H1 (cell line): ENCODE measurements around the gene PLEKHG3. TPM values are rescaled to one million over a fixed set of nuclear protein-coding genes. Genes with fewer than 3 reads are reported as not detected.

Source experiments
- CTCF ChIA-PET: fragments of 300-600 bp; sonication (Branson Sonifier 250); formaldehyde crosslinking; loops from one replicate; lab custom pipeline; 2021; ENCODE audit not compliant: partially characterized antibody; lab: Charles Lee
- POLR2A ChIA-PET: fragments of 300-600 bp; sonication (Branson Sonifier 250); formaldehyde crosslinking; loops from one replicate; lab custom pipeline; 2021; ENCODE audit warnings: inconsistent platforms; ENCODE audit not compliant: partially characterized antibody; lab: Charles Lee
- DNase-seq, 2 experiments: peaks; one replicate each; pipeline versions ENCODE4 v3.0.0 to v3.0.0-alpha.2; 2010 to 2022; ENCODE audit warnings: low spot score in 2 of 2, low read depth in 1 of 2, mixed read lengths in 1 of 2
- FAIRE-seq: peaks from 2 replicates; lab custom pipeline; 2011; peaks lifted over from hg19 to GRCh38; lab: Jason Lieb, UNC
- H2AFZ ChIP-seq: 2 replicates; pipeline ENCODE4 v1.8.1; 2012; ENCODE audit warnings: low read length, inconsistent platforms
- H2AK5ac ChIP-seq: 2 replicates; pipeline ENCODE4 v1.6.1; 2013; ENCODE audit warnings: low read depth, low read length
- H2BK120ac ChIP-seq: replicated peaks from 2 replicates; pipeline ENCODE3; 2013; ENCODE audit warnings: low read depth, low read length, inconsistent platforms
- H2BK12ac ChIP-seq: 2 replicates; pipeline ENCODE4 v1.6.1; 2013; ENCODE audit warnings: low read depth, low read length
- H2BK15ac ChIP-seq: 2 replicates; pipeline ENCODE4 v1.6.1; 2013; ENCODE audit warnings: low read length
- H2BK20ac ChIP-seq: 2 replicates; pipeline ENCODE4 v1.6.1; 2013; ENCODE audit warnings: low read length
- H2BK5ac ChIP-seq: 2 replicates; pipeline ENCODE4 v1.6.1; 2013; ENCODE audit warnings: low read depth, low read length
- H3K14ac ChIP-seq: 2 replicates; pipeline ENCODE4 v1.6.1; 2013; ENCODE audit warnings: inconsistent platforms; ENCODE audit not compliant: insufficient read length
- H3K18ac ChIP-seq: 2 replicates; pipeline ENCODE4 v1.6.1; 2013; ENCODE audit warnings: low read length; ENCODE audit errors: extremely low read depth
- H3K23ac ChIP-seq: 2 replicates; pipeline ENCODE4 v1.6.1; 2013; ENCODE audit warnings: inconsistent platforms; ENCODE audit not compliant: insufficient read length
- H3K23me2 ChIP-seq: 2 replicates; pipeline ENCODE4 v1.6.1; 2013; ENCODE audit warnings: low read depth, low read length
- H3K27ac ChIP-seq: 2 replicates; pipeline ENCODE4 v1.6.1; 2011; ENCODE audit warnings: low read depth, low read length, inconsistent platforms
- H3K27me3 ChIP-seq, 4 experiments: replicated peaks in 1 of 4; 1 replicate in 1 of 4; 2 replicates in 3 of 4; pipeline versions ENCODE4 v1.6.1 to v1.8.1; 2011 to 2013; ENCODE audit warnings: low read length in 3 of 4, mild to moderate bottlenecking in 3 of 4, inconsistent platforms in 2 of 4, mixed read lengths in 2 of 4, moderate library complexity in 1 of 4; ENCODE audit not compliant: control insufficient read depth in 3 of 4, insufficient read depth in 3 of 4; ENCODE audit errors: extremely low read depth in 1 of 4
- H3K36me3 ChIP-seq, 4 experiments: 2 replicates each; pipeline versions ENCODE4 v1.6.1 to v1.8.1; 2011 to 2013; ENCODE audit warnings: mild to moderate bottlenecking in 4 of 4, low read length in 3 of 4, moderate library complexity in 2 of 4, control low read depth in 1 of 4, inconsistent platforms in 1 of 4; ENCODE audit not compliant: insufficient read depth in 4 of 4, control insufficient read depth in 2 of 4
- H3K4ac ChIP-seq: replicated peaks from 2 replicates; pipeline ENCODE3; 2013; ENCODE audit warnings: low read length, low read depth, mixed read lengths, inconsistent platforms; ENCODE audit not compliant: insufficient read length
- H3K4me1 ChIP-seq, 4 experiments: replicated peaks in 1 of 4; 1 replicate in 1 of 4; 2 replicates in 3 of 4; pipeline versions ENCODE4 v1.6.1 to v1.8.1; 2011 to 2013; ENCODE audit warnings: low read length in 3 of 4, inconsistent platforms in 2 of 4, mixed read lengths in 1 of 4; ENCODE audit not compliant: insufficient read depth in 4 of 4, control insufficient read depth in 3 of 4
- H3K4me2 ChIP-seq, 2 experiments: 2 replicates each; pipeline versions ENCODE4 v1.6.1 to v1.8.1; 2011 to 2013; ENCODE audit warnings: low read depth in 2 of 2, low read length in 2 of 2, control low read depth in 1 of 2, inconsistent platforms in 1 of 2, mild to moderate bottlenecking in 1 of 2; ENCODE audit not compliant: insufficient read depth in 1 of 2
- H3K4me3 ChIP-seq, 4 experiments: fragments of 200-600, 300-600 bp in 1 of 4; sonication (generic), shearing (Covaris generic), sonication (Bioruptor Twin) in 1 of 4; 2 replicates each; pipeline versions ENCODE4 v1.5.1 to v1.8.1; 2011 to 2016; ENCODE audit warnings: low read length in 4 of 4, low read depth in 3 of 4, control low read depth in 2 of 4, inconsistent platforms in 2 of 4, mild to moderate bottlenecking in 2 of 4, mixed read lengths in 1 of 4, moderate library complexity in 1 of 4; ENCODE audit not compliant: insufficient read depth in 2 of 4; ENCODE audit errors: extremely low read depth in 1 of 4
- H3K56ac ChIP-seq: replicated peaks from 2 replicates; pipeline ENCODE3; 2013; ENCODE audit warnings: low read depth, mild to moderate bottlenecking, mixed read lengths, low read length, inconsistent platforms; ENCODE audit not compliant: insufficient read length
- H3K79me1 ChIP-seq: 2 replicates; pipeline ENCODE4 v1.6.1; 2013; ENCODE audit warnings: low read depth, low read length, control low read depth
- H3K79me2 ChIP-seq, 2 experiments: 2 replicates each; pipeline versions ENCODE4 v1.6.1 to v1.8.1; 2012 to 2013; ENCODE audit warnings: low read length in 2 of 2, mild to moderate bottlenecking in 2 of 2, inconsistent platforms in 1 of 2; ENCODE audit not compliant: insufficient read depth in 2 of 2, control insufficient read depth in 1 of 2
- H3K9ac ChIP-seq, 4 experiments: replicated peaks in 1 of 4; 1 replicate in 1 of 4; 2 replicates in 3 of 4; pipeline versions ENCODE4 v1.6.1 to v1.8.1; 2011 to 2013; ENCODE audit warnings: low read depth in 3 of 4, low read length in 3 of 4, control low read depth in 2 of 4, mild to moderate bottlenecking in 2 of 4, moderate library complexity in 2 of 4, inconsistent platforms in 1 of 4; ENCODE audit errors: extremely low read depth in 1 of 4
- H3K9me3 ChIP-seq, 2 experiments: 2 replicates each; pipeline versions ENCODE4 v1.6.1 to v1.8.1; 2012 to 2013; ENCODE audit warnings: mild to moderate bottlenecking in 2 of 2, moderate library complexity in 2 of 2, control low read depth in 1 of 2, inconsistent platforms in 1 of 2, low read depth in 1 of 2, low read length in 1 of 2, mixed read lengths in 1 of 2; ENCODE audit not compliant: insufficient read depth in 2 of 2
- H4K20me1 ChIP-seq, 2 experiments: replicated peaks in 1 of 2; 2 replicates each; pipeline versions ENCODE3 to v1.8.1; 2011 to 2013; ENCODE audit warnings: inconsistent platforms in 2 of 2, low read length in 2 of 2, mild to moderate bottlenecking in 1 of 2; ENCODE audit not compliant: insufficient read depth in 2 of 2, control insufficient read depth in 1 of 2
- H4K5ac ChIP-seq: 2 replicates; pipeline ENCODE4 v1.6.1; 2013; ENCODE audit warnings: low read length, low read depth, mixed read lengths, inconsistent platforms; ENCODE audit not compliant: insufficient read length
- H4K8ac ChIP-seq: 2 replicates; pipeline ENCODE4 v1.8.0; 2013; ENCODE audit warnings: mild to moderate bottlenecking, moderate library complexity, low read length, inconsistent platforms; ENCODE audit not compliant: insufficient read depth; ENCODE audit errors: extremely low read depth
- H4K91ac ChIP-seq: replicated peaks from 2 replicates; pipeline ENCODE3; 2013; ENCODE audit warnings: low read length, mixed read lengths, inconsistent platforms; ENCODE audit not compliant: insufficient read length
- CBX8 ChIP-seq: fragments of 300-800, 300-1000 bp; sonication (generic); IDR thresholded peaks from 2 replicates; pipeline ENCODE4 v1.7.1; 2016; ENCODE audit warnings: low read depth, low read length, borderline replicate concordance
- CEBPB ChIP-seq: IDR thresholded peaks from 2 replicates; pipeline ENCODE4 v1.6.1; 2012; ENCODE audit warnings: low read depth, low read length
- CHD2 ChIP-seq: IDR thresholded peaks from 2 replicates; pipeline ENCODE4 v1.6.1; 2012; ENCODE audit warnings: low read length, improper control_type of control experiment
- EP300 ChIP-seq, 2 experiments: IDR thresholded peaks; 1 replicate in 1 of 2; 2 replicates in 1 of 2; pipeline ENCODE4 v1.6.1; 2011 to 2012; ENCODE audit warnings: low read depth in 2 of 2, low read length in 2 of 2, mild to moderate bottlenecking in 2 of 2, borderline replicate concordance in 1 of 2, inconsistent platforms in 1 of 2, moderate library complexity in 1 of 2
- KDM1A ChIP-seq: fragments of 200-600, 300-600 bp; sonication (generic); IDR thresholded peaks from 2 replicates; pipeline ENCODE4 v1.7.1; 2016; ENCODE audit warnings: mild to moderate bottlenecking, low read length, borderline replicate concordance
- MAX ChIP-seq: IDR thresholded peaks from 2 replicates; pipeline ENCODE4 v1.6.1; 2012; ENCODE audit warnings: inconsistent platforms
- NANOG ChIP-seq: IDR thresholded peaks from 2 replicates; pipeline ENCODE4 v1.6.1; 2011; ENCODE audit warnings: low read length, low read depth, mild to moderate bottlenecking, inconsistent platforms; ENCODE audit not compliant: insufficient read depth, poor library complexity, severe bottlenecking
- POLR2AphosphoS5 ChIP-seq: IDR thresholded peaks from 2 replicates; pipeline ENCODE4 v1.6.1; 2011; ENCODE audit warnings: low read depth, low read length
- SAP30 ChIP-seq: fragments of 300-600 bp; sonication (generic); IDR thresholded peaks from 2 replicates; pipeline ENCODE4 v1.7.1; 2012; ENCODE audit warnings: low read length, moderate library complexity, mild to moderate bottlenecking, inconsistent platforms; ENCODE audit not compliant: insufficient read depth, insufficient replicate concordance
- SP1 ChIP-seq: IDR thresholded peaks from 2 replicates; pipeline ENCODE4 v1.6.1; 2011; ENCODE audit warnings: low read depth, low read length
- SUZ12 ChIP-seq: fragments of 200-600 bp; sonication (generic); IDR thresholded peaks from 2 replicates; pipeline ENCODE4 v1.6.1; 2012; ENCODE audit warnings: mild to moderate bottlenecking, inconsistent platforms, low read length, moderate library complexity, mixed read lengths
- TAF7 ChIP-seq: optimal IDR thresholded peaks from 2 replicates; pipeline ENCODE3; 2011; ENCODE audit warnings: low read depth, mild to moderate bottlenecking, inconsistent platforms, low read length, moderate library complexity, borderline replicate concordance
- YY1 ChIP-seq: IDR thresholded peaks from 2 replicates; pipeline ENCODE4 v1.6.1; 2011; ENCODE audit warnings: low read depth, mild to moderate bottlenecking, low read length
- WGBS, 2 experiments: shearing (Covaris generic) in 1 of 2; methylation state at CpG; one replicate each; pipeline versions ENCODE4 v1.1.6 to v1.1.7; 2013 to 2015; ENCODE audit warnings: low lambda C conversion rate in 2 of 2, mixed read lengths in 2 of 2, inconsistent platforms in 1 of 2, low coverage in 1 of 2, missing lambda C conversion rate in 1 of 2; ENCODE audit not compliant: insufficient replicate concordance in 2 of 2, insufficient coverage in 1 of 2, insufficient read length in 1 of 2; ENCODE audit errors: extremely low coverage in 1 of 2, missing lambda C conversion rate in 1 of 2; 5-methylcytosine and 5-hydroxymethylcytosine counted together
- polyA plus RNA-seq, 7 experiments: library from polyadenylated mRNA; depleted of rRNA in 3 of 7; stranded (reverse) in 5 of 7; unstranded in 2 of 7; fragments of >200 nt in 5 of 7; fragments of 200-250 nt in 2 of 7; gene quantifications; 1 replicate in 5 of 7; 2 replicates in 1 of 7; 4 replicates in 1 of 7; pipeline versions ENCODE4 v1.2.1 to v1.2.3, GENCODE V29; 2011 to 2013; ENCODE audit warnings: missing spikeins in 2 of 7, mixed read lengths in 2 of 7
- total RNA-seq: library from RNA; stranded (reverse); fragmentation: NEBNext Ultra II Directional; extraction: Animal tissue kit (Norgen Biotek cat#: 25700); gene quantifications from 2 replicates; pipeline ENCODE4 v1.2.1, GENCODE V29; 2021

The PLEKHG3 gene
- total and polyA plus RNA-seq, 2 of the 8 experiments (the other 6 are each of a cell fraction or from before 2014, with no cell fraction given), result 43.4 to 90.6 TPM

- Histone ChIP-seq H4K91ac (no peak overlapping the region), H3K18ac (peak overlapping the region; percentile 76), H3K9me3 (no peaks in the 10 kb centered on the region), H2BK120ac (peak overlapping the region; percentile 25), H4K20me1 (peaks cover 9 to 14% of the 10 kb centered on the region in 2 experiments), H2BK20ac (no peak overlapping the region), H2BK15ac (0 out of 2 replicates have a peak overlapping the region, but pooled peaks have one; percentile 73), H3K4me2 (peak overlapping the region; percentile 94 to 96), H3K4me3 (peak overlapping the region; percentile 66 to 89 (median 79); a peak in 7 of 8 replicates), H3K23me2 (peaks cover 21% of the 10 kb centered on the region), H3K23ac (no peak overlapping the region), H3K9ac (no peak overlapping the region), H3K27ac (no peak overlapping the region), H2AFZ (no peak overlapping the region), H4K5ac (no peak overlapping the region), H3K79me1 (peaks cover 17% of the 10 kb centered on the region; the same call in 1 of the 2 replicates), H4K8ac (no peak overlapping the region), H3K4me1 (peaks cover 27 to 54% (median 41%) of the 10 kb centered on the region in 4 experiments), H3K56ac (no peak overlapping the region), H3K14ac (no peak overlapping the region), H3K79me2 (peaks cover 22 to 63% of the 10 kb centered on the region in 2 experiments), H2BK5ac (no peak overlapping the region), H2AK5ac (peak overlapping the region; percentile 1; the same call in 1 of the 2 replicates), H3K27me3 (no peaks in the 10 kb centered on the region), H2BK12ac (0 out of 2 replicates have a peak overlapping the region, but pooled peaks have one; percentile 0), H3K36me3 (peaks cover 0 to 6% (median 0%) of the 10 kb centered on the region in 4 experiments; a peak in 1 of 8 replicates), H3K4ac (no peak overlapping the region)
- WGBS, 2 experiments, result 31% methylated on average over 4 of the region's 4 CpGs; no CpG with 5 or more reads in 1 of the 2 experiments
- POLR2A ChIA-PET, result interaction anchor here (1.1 to 7.8 kb wide), 5 partner anchors 10 to 202 kb away, joined by 3 to 102 read pairs (median 3); partner anchors contain the start of gene ZBTB1
- no peak for FAIRE-seq
- DNase-seq, result no peak
- CTCF ChIA-PET, result interaction anchor here (0.6 to 9.3 kb wide), 11 partner anchors 9 to 107 kb away, joined by 3 to 74 read pairs (median 5); no protein-coding TSS in a partner anchor
- TF ChIP-seq YY1, result no peak
- no peak for TF ChIP-seq KDM1A
- no peak for TF ChIP-seq CBX8
- TF ChIP-seq EP300 (IDR thresholded peaks at IDR 0.05; ENCODE audit: borderline replicate concordance in 1 of 2, low read depth in 2 of 2, low read length in 2 of 2), result no peak
- TF ChIP-seq TAF7, result no peak
- no peak for TF ChIP-seq SUZ12
- no peak for TF ChIP-seq NANOG
- TF ChIP-seq SAP30, result no peak
- no peak for TF ChIP-seq MAX
- TF ChIP-seq SP1, result no peak
- TF ChIP-seq POLR2AphosphoS5, result no peak
- no peak for TF ChIP-seq CHD2
- TF ChIP-seq CEBPB, result no peak
Measured at GRCh38 chr14:64706119-64706592, 1.9 kb downstream of the PLEKHG3 start.
